ENCODE measurements around the gene SUFU. TPM values are rescaled to one million over a fixed set of nuclear protein-coding genes. Genes with fewer than 3 reads are reported as not detected.

The SUFU gene
- polyA plus RNA-seq, 1 donor from 2014 or later = 5.0 TPM

- H3K4me3 Mint-ChIP-seq = no peak overlapping the region
Observed at GRCh38 chr10:102580230-102580629, 76.5 kb downstream of the SUFU start.

GRCh38 chr10:102581401-102581800, 77.6 kb downstream of the SUFU start:
- H3K9me3 Mint-ChIP-seq = no peaks in the 10 kb centered on the region
- peaks cover 0 to 2% (median 1%) of the 10 kb centered on the region in 3 donors for H3K4me1 Mint-ChIP-seq
- no peaks in the 10 kb centered on the region for H3K36me3 Mint-ChIP-seq
- H3K27me3 Mint-ChIP-seq = no peaks in the 10 kb centered on the region
- no peak overlapping the region for H3K4me3 Mint-ChIP-seq
- H3K27ac Mint-ChIP-seq = no peak overlapping the region

More at GRCh38 chr10:102580230-102580629, 76.5 kb downstream of the SUFU start:
- Mint-ChIP-seq H3K27me3 (no peaks in the 10 kb centered on the region), H3K27ac (peak overlapping the region in 1 of 3 donors; percentile 12), H3K4me1 (peaks cover 0 to 2% (median 1%) of the 10 kb centered on the region in 3 donors), H3K36me3 (no peaks in the 10 kb centered on the region), H3K9me3 (no peaks in the 10 kb centered on the region)

GRCh38 chr10:102581981-102582580, 78.3 kb downstream of the SUFU start:
- Mint-ChIP-seq H3K9me3 (no peaks in the 10 kb centered on the region), H3K4me3 (no peak overlapping the region), H3K27me3 (no peaks in the 10 kb centered on the region), H3K36me3 (no peaks in the 10 kb centered on the region), H3K27ac (no peak overlapping the region), H3K4me1 (peaks cover 0 to 2% (median 1%) of the 10 kb centered on the region in 3 donors)

- H3K27ac Mint-ChIP-seq = peak overlapping the region in 1 of 3 donors; percentile 73
- no peaks in the 10 kb centered on the region for H3K27me3 Mint-ChIP-seq
- no peaks in the 10 kb centered on the region for H3K36me3 Mint-ChIP-seq
- H3K4me3 Mint-ChIP-seq = peak overlapping the region in 1 of 4 donors; percentile 4
- H3K9me3 Mint-ChIP-seq = no peaks in the 10 kb centered on the region
- H3K4me1 Mint-ChIP-seq = peaks cover 0 to 3% (median 1%) of the 10 kb centered on the region in 3 donors
Observed at GRCh38 chr10:102583435-102584417, 80.0 kb downstream of the SUFU start.

GRCh38 chr10:102585026-102585425, 81.3 kb downstream of the SUFU start:
- Mint-ChIP-seq H3K27ac (no peak overlapping the region), H3K27me3 (no peaks in the 10 kb centered on the region), H3K9me3 (no peaks in the 10 kb centered on the region), H3K36me3 (no peaks in the 10 kb centered on the region), H3K4me3 (no peak overlapping the region), H3K4me1 (peaks cover 0 to 3% (median 2%) of the 10 kb centered on the region in 3 donors)

- Mint-ChIP-seq H3K4me1 (peaks cover 0 to 3% (median 2%) of the 10 kb centered on the region in 3 donors), H3K27ac (no peak overlapping the region), H3K4me3 (no peak overlapping the region)
Observed at GRCh38 chr10:102586858-102587257, 83.1 kb downstream of the SUFU start.

GRCh38 chr10:102588875-102589274, 85.1 kb downstream of the SUFU start:
- no peak overlapping the region for H3K27ac Mint-ChIP-seq
- no peaks in the 10 kb centered on the region for H3K9me3 Mint-ChIP-seq
- H3K4me1 Mint-ChIP-seq = peaks cover 0 to 2% (median 1%) of the 10 kb centered on the region in 3 donors
- no peaks in the 10 kb centered on the region for H3K36me3 Mint-ChIP-seq
- H3K4me3 Mint-ChIP-seq = no peak overlapping the region
- no peaks in the 10 kb centered on the region for H3K27me3 Mint-ChIP-seq

More at GRCh38 chr10:102586858-102587257, 83.1 kb downstream of the SUFU start:
- no peaks in the 10 kb centered on the region for H3K27me3 Mint-ChIP-seq
- no peaks in the 10 kb centered on the region for H3K9me3 Mint-ChIP-seq
- H3K36me3 Mint-ChIP-seq = no peaks in the 10 kb centered on the region

GRCh38 chr10:102593074-102593803, 89.5 kb downstream of the SUFU start:
- Mint-ChIP-seq H3K27ac (no peak overlapping the region), H3K4me1 (peaks cover 0 to 2% (median 1%) of the 10 kb centered on the region in 3 donors), H3K27me3 (no peaks in the 10 kb centered on the region), H3K4me3 (no peak overlapping the region), H3K9me3 (no peaks in the 10 kb centered on the region), H3K36me3 (no peaks in the 10 kb centered on the region)

- no peaks in the 10 kb centered on the region for H3K27me3 Mint-ChIP-seq
- H3K27ac Mint-ChIP-seq = no peak overlapping the region
Observed at GRCh38 chr10:102593804-102594079, 90.0 kb downstream of the SUFU start.

GRCh38 chr10:102595293-102595692, 91.5 kb downstream of the SUFU start:
- no peaks in the 10 kb centered on the region for H3K4me1 Mint-ChIP-seq
- H3K27ac Mint-ChIP-seq = no peak overlapping the region
- peaks cover 3% of the 10 kb centered on the region for H3K36me3 Mint-ChIP-seq
- H3K27me3 Mint-ChIP-seq = no peaks in the 10 kb centered on the region
- no peak overlapping the region for H3K4me3 Mint-ChIP-seq
- no peaks in the 10 kb centered on the region for H3K9me3 Mint-ChIP-seq

More at GRCh38 chr10:102593804-102594079, 90.0 kb downstream of the SUFU start:
- Mint-ChIP-seq H3K4me1 (peaks cover 0 to 2% (median 0%) of the 10 kb centered on the region in 3 donors), H3K36me3 (peaks cover 3% of the 10 kb centered on the region), H3K4me3 (no peak overlapping the region), H3K9me3 (no peaks in the 10 kb centered on the region)

GRCh38 chr10:102595897-102596296, 92.1 kb downstream of the SUFU start:
- Mint-ChIP-seq H3K27ac (no peak overlapping the region), H3K27me3 (no peaks in the 10 kb centered on the region), H3K4me3 (no peak overlapping the region), H3K36me3 (peaks cover 3% of the 10 kb centered on the region), H3K4me1 (no peaks in the 10 kb centered on the region), H3K9me3 (no peaks in the 10 kb centered on the region)

- no peaks in the 10 kb centered on the region for H3K4me1 Mint-ChIP-seq
- H3K27ac Mint-ChIP-seq = no peak overlapping the region
- H3K4me3 Mint-ChIP-seq = no peak overlapping the region
- H3K9me3 Mint-ChIP-seq = no peaks in the 10 kb centered on the region
- peaks cover 6% of the 10 kb centered on the region for H3K36me3 Mint-ChIP-seq
- no peaks in the 10 kb centered on the region for H3K27me3 Mint-ChIP-seq
Observed at GRCh38 chr10:102596506-102596971, 92.8 kb downstream of the SUFU start.

- Mint-ChIP-seq H3K4me1 (no peaks in the 10 kb centered on the region), H3K27ac (no peak overlapping the region), H3K36me3 (peaks cover 6% of the 10 kb centered on the region), H3K9me3 (no peaks in the 10 kb centered on the region), H3K27me3 (no peaks in the 10 kb centered on the region), H3K4me3 (no peak overlapping the region)
Observed at GRCh38 chr10:102597131-102597991, 93.6 kb downstream of the SUFU start.

GRCh38 chr10:102598243-102598642, 94.5 kb downstream of the SUFU start:
- no peaks in the 10 kb centered on the region for H3K27me3 Mint-ChIP-seq
- no peak overlapping the region for H3K27ac Mint-ChIP-seq
- H3K4me1 Mint-ChIP-seq = no peaks in the 10 kb centered on the region
- no peaks in the 10 kb centered on the region for H3K9me3 Mint-ChIP-seq
- peaks cover 6% of the 10 kb centered on the region for H3K36me3 Mint-ChIP-seq
- no peak overlapping the region for H3K4me3 Mint-ChIP-seq

All from IgD-negative memory B cell (primary cell).